ENCODE data around the gene MC2R. TPM values are rescaled to one million over a fixed set of nuclear protein-coding genes. Genes with fewer than 3 reads are reported as not detected.

Gene MC2R
- not detected in 2 replicates for total RNA-seq
- polyA plus RNA-seq (2012): not detected

GRCh38 chr18:13915391-13915790, at the start of gene MC2R:
Gene MC2R, minus strand, starts transcription at chr18:13915536. Its CDS starts 30,018 bp downstream, at chr18:13885518.
- no peak for DNase-seq (ENCODE audit: low read depth)

- DNase-seq (ENCODE audit: low read depth): no peak
Observed at GRCh38 chr18:13945811-13946210, 30.5 kb upstream of the MC2R start.

- no peak for DNase-seq (ENCODE audit: low read depth)
Observed at GRCh38 chr18:13943338-13943737, 28.0 kb upstream of the MC2R start.

- no peak for DNase-seq (ENCODE audit: low read depth)
Observed at GRCh38 chr18:13940326-13940725, 25.0 kb upstream of the MC2R start.

GRCh38 chr18:13934676-13935075, 19.3 kb upstream of the MC2R start:
- peak; percentile 50 for DNase-seq (ENCODE audit: low read depth)

- DNase-seq (ENCODE audit: low read depth): no peak
Observed at GRCh38 chr18:13934058-13934457, 18.7 kb upstream of the MC2R start.

- no peak for DNase-seq (ENCODE audit: low read depth)
Observed at GRCh38 chr18:13932285-13933025, 17.1 kb upstream of the MC2R start.

- no peak for DNase-seq (ENCODE audit: low read depth)
Observed at GRCh38 chr18:13930964-13931363, 15.6 kb upstream of the MC2R start.

- DNase-seq (ENCODE audit: low read depth): no peak
Observed at GRCh38 chr18:13923221-13923620, 7.9 kb upstream of the MC2R start.

- no peak for DNase-seq (ENCODE audit: low read depth)
Observed at GRCh38 chr18:13918898-13919297, 3.6 kb upstream of the MC2R start.

- DNase-seq (ENCODE audit: low read depth): no peak
Observed at GRCh38 chr18:13917401-13917800, 2.1 kb upstream of the MC2R start.

- no peak for DNase-seq (ENCODE audit: low read depth)
Observed at GRCh38 chr18:13916559-13916958, 1.2 kb upstream of the MC2R start.

GRCh38 chr18:13915995-13916431, 677 bp upstream of the MC2R start:
- peak; percentile 63 for DNase-seq (ENCODE audit: low read depth)

- no peak for DNase-seq (ENCODE audit: low read depth)
Observed at GRCh38 chr18:13914756-13915155, 580 bp downstream of the MC2R start.

- no peak for DNase-seq (ENCODE audit: low read depth)
Observed at GRCh38 chr18:13914170-13914569, 1.2 kb downstream of the MC2R start.

- DNase-seq (ENCODE audit: low read depth): no peak
Observed at GRCh38 chr18:13913205-13913604, 2.1 kb downstream of the MC2R start.

GRCh38 chr18:13912601-13913000, 2.7 kb downstream of the MC2R start:
- no peak for DNase-seq (ENCODE audit: low read depth)

GRCh38 chr18:13910986-13911385, 4.3 kb downstream of the MC2R start:
- DNase-seq (ENCODE audit: low read depth): no peak

- no peak for DNase-seq (ENCODE audit: low read depth)
Observed at GRCh38 chr18:13910501-13910900, 4.8 kb downstream of the MC2R start.

- no peak for DNase-seq (ENCODE audit: low read depth)
Observed at GRCh38 chr18:13909141-13909940, 6.0 kb downstream of the MC2R start.

GRCh38 chr18:13900633-13901032, 14.7 kb downstream of the MC2R start:
- DNase-seq (ENCODE audit: low read depth): no peak

GRCh38 chr18:13895505-13896033, 19.8 kb downstream of the MC2R start:
- no peak for DNase-seq (ENCODE audit: low read depth)
